Keratinocyte (primary cell): Measurements from ENCODE around the gene ARHGEF28.

Experiments
- CTCF ChIP-seq, 3 experiments: IDR thresholded peaks in 1 of 3; conservative IDR thresholded peaks in 1 of 3; optimal IDR thresholded peaks in 1 of 3; 2 replicates in 2 of 3; 3 replicates in 1 of 3; pipeline versions ENCODE3 to v1.5.1; 2011; ENCODE audit warnings: low read length in 3 of 3, mild to moderate bottlenecking in 3 of 3, moderate library complexity in 2 of 3, control low read depth in 1 of 3, inconsistent platforms in 1 of 3; ENCODE audit not compliant: insufficient read depth in 2 of 3; ENCODE audit errors: extremely low read depth in 1 of 3
- EZH2 ChIP-seq: IDR thresholded peaks from one replicate; pipeline ENCODE4 v1.6.1; 2012; ENCODE audit warnings: inconsistent platforms, mild to moderate bottlenecking, low read length, moderate library complexity

- TF ChIP-seq CTCF (optimal IDR thresholded peaks at IDR 0.05 in 1 of 3, IDR thresholded peaks at IDR 0.05 in 1 of 3, conservative IDR thresholded peaks at IDR 0.05 in 1 of 3; ENCODE audit: extremely low read depth in 1 of 3, insufficient read depth in 2 of 3, low read length in 3 of 3) (no peak), EZH2 (no peak)
Observed at GRCh38 chr5:73801686-73802085, 175.7 kb downstream of the ARHGEF28 start.
